K562 (cell line): ENCODE data around the gene ST7. TPM values are rescaled to one million over a fixed set of nuclear protein-coding genes. Genes with fewer than 3 reads are reported as not detected.

Source experiments
- ATF4 ChIP-seq: fragments of 450-650 bp; formaldehyde crosslinking; IDR thresholded peaks from 2 replicates; pipeline ENCODE4 v1.4.0; 2022; ENCODE audit warnings: mild to moderate bottlenecking, moderate library complexity
- ETS1 ChIP-seq: conservative IDR thresholded peaks from 2 replicates; pipeline ENCODE4 v1.6.1; 2011; ENCODE audit warnings: low read depth, mild to moderate bottlenecking, low read length; ENCODE audit not compliant: control insufficient read depth
- JUND ChIP-seq, 2 experiments: IDR thresholded peaks; 2 replicates in 1 of 2; 3 replicates in 1 of 2; pipeline ENCODE4 v1.6.1; 2011; ENCODE audit warnings: borderline replicate concordance in 2 of 2, low read depth in 2 of 2, low read length in 2 of 2, improper control_type of control experiment in 1 of 2, missing biosample characterization in 1 of 2, missing genetic modification characterization in 1 of 2, missing genetic modification reagents in 1 of 2
- MNT ChIP-seq, 2 experiments: fragments of 450-650 bp; conservative IDR thresholded peaks; 2 replicates each; pipeline ENCODE4 v1.6.1; 2017; ENCODE audit warnings: mild to moderate bottlenecking in 2 of 2, moderate library complexity in 2 of 2
- NONO ChIP-seq, 2 experiments: fragments of 200-400 bp in 1 of 2; fragments of 450-650 bp in 1 of 2; formaldehyde crosslinking in 1 of 2; IDR thresholded peaks; 2 replicates each; pipeline ENCODE4 v1.6.1; 2017; ENCODE audit warnings: low read depth in 2 of 2, mild to moderate bottlenecking in 2 of 2, moderate library complexity in 2 of 2, low read length in 1 of 2
- PHF8 ChIP-seq: fragments of 200-600 bp; sonication (generic); IDR thresholded peaks from 2 replicates; pipeline ENCODE4 v1.6.1; 2012; ENCODE audit warnings: mixed run types, mild to moderate bottlenecking, inconsistent platforms, low read length, moderate library complexity, borderline replicate concordance
- POLR2AphosphoS2 ChIP-seq: IDR thresholded peaks from 2 replicates; pipeline ENCODE4 v1.6.1; 2012; ENCODE audit warnings: low read length, improper control_type of control experiment
- RB1 ChIP-seq: fragments of 450-650 bp; IDR thresholded peaks from 2 replicates; pipeline ENCODE4 v1.6.1; 2017; ENCODE audit warnings: low read depth, mild to moderate bottlenecking
- RCOR1 ChIP-seq, 2 experiments: IDR thresholded peaks; 2 replicates each; pipeline ENCODE4 v1.6.1; 2012; ENCODE audit warnings: low read depth in 2 of 2, low read length in 2 of 2, borderline replicate concordance in 1 of 2, improper control_type of control experiment in 1 of 2
- SMAD1 ChIP-seq: fragments of 150-350 bp; IDR thresholded peaks from 2 replicates; pipeline ENCODE4 v1.6.1; 2014; ENCODE audit warnings: low read length, low read depth; ENCODE audit not compliant: partially characterized antibody
- SOX6 ChIP-seq: fragments of 450-650 bp; IDR thresholded peaks from 2 replicates; pipeline ENCODE4 v1.6.1; 2014; ENCODE audit warnings: mild to moderate bottlenecking
- TBP ChIP-seq: optimal IDR thresholded peaks from 2 replicates; pipeline ENCODE3; 2011; ENCODE audit warnings: low read depth, low read length, improper control_type of control experiment
- TCF7L2 ChIP-seq: fragments of 150-350 bp; IDR thresholded peaks from 2 replicates; pipeline ENCODE4 v1.6.1; 2016; ENCODE audit warnings: low read depth, mild to moderate bottlenecking, low read length, moderate library complexity
- VEZF1 ChIP-seq: fragments of 200-800 bp; sonication (Bioruptor generic); IDR thresholded peaks from 2 replicates; pipeline ENCODE4 v1.6.1; 2017; ENCODE audit warnings: missing genetic modification characterization, missing compliant biosample characterization
- ZBED1 ChIP-seq: IDR thresholded peaks from 2 replicates; pipeline ENCODE4 v1.6.1; 2014
- ZFPM2 ChIP-seq: fragments of 250-450 bp; sonication (Bioruptor Pico); IDR thresholded peaks from 2 replicates; pipeline ENCODE4 v1.5.1; 2022; ENCODE audit warnings: mild to moderate bottlenecking
- ZNF134 ChIP-seq: fragments of 250-450 bp; sonication (Bioruptor Pico); conservative IDR thresholded peaks from 2 replicates; pipeline ENCODE4 v1.4.0; 2020
- ZNF197 ChIP-seq: fragments of 200-800 bp; sonication (Bioruptor generic); IDR thresholded peaks from 2 replicates; pipeline ENCODE4 v1.6.1; 2016; ENCODE audit warnings: low read depth, missing genetic modification characterization, missing compliant biosample characterization
- ZNF444 ChIP-seq: fragments of 250-450 bp; sonication (Bioruptor Pico); IDR thresholded peaks from 2 replicates; pipeline ENCODE4 v1.4.0; 2020; ENCODE audit warnings: mild to moderate bottlenecking, moderate library complexity
- ZNF583 ChIP-seq: fragments of 250-450 bp; sonication (Bioruptor Pico); IDR thresholded peaks from 2 replicates; pipeline ENCODE4 v1.4.0; 2020
- ZNF586 ChIP-seq: fragments of 450-650 bp; formaldehyde crosslinking; conservative IDR thresholded peaks from 2 replicates; pipeline ENCODE4 v1.4.0; 2020; ENCODE audit warnings: mild to moderate bottlenecking, moderate library complexity
- ZNF589 ChIP-seq: fragments of 200-800 bp; sonication (Bioruptor generic); IDR thresholded peaks from 2 replicates; pipeline ENCODE4 v1.6.1; 2016; ENCODE audit warnings: low read depth, missing genetic modification characterization, missing compliant biosample characterization
- ZNF696 ChIP-seq: fragments of 250-450 bp; sonication (Bioruptor Pico); conservative IDR thresholded peaks from 2 replicates; pipeline ENCODE4 v1.4.0; 2020; ENCODE audit warnings: mild to moderate bottlenecking, moderate library complexity
- polyA plus RNA-seq, 8 experiments: library from polyadenylated mRNA; depleted of rRNA in 4 of 8; stranded (reverse) in 5 of 8; unstranded in 3 of 8; fragments of >200 nt; fragmentation: Nextera tagmentation in 2 of 8; fragmentation: Illumina TruSeq in 1 of 8; extraction: Ambion mirVana in 2 of 8; extraction: Trizol in 1 of 8; gene quantifications; 2 replicates each; pipeline versions ENCODE4 v1.2.1 to v1.2.3, GENCODE V29; 2011 to 2014; ENCODE audit warnings: inconsistent platforms in 1 of 8, missing spikeins in 1 of 8
- total RNA-seq, 7 experiments: library from RNA; depleted of rRNA in 6 of 7; stranded (reverse); fragments of >200 nt in 6 of 7; fragmentation: Illumina TruSeq in 2 of 7; extraction: Trizol in 2 of 7; gene quantifications; 2 replicates each; pipeline versions ENCODE4 v1.2.1 to v1.2.3, GENCODE V29; 2011 to 2021; ENCODE audit warnings: low replicate concordance in 1 of 7

Gene ST7
- total and polyA plus RNA-seq, 9 of the 15 experiments (the other 6 are each of a cell fraction or from before 2014, with no cell fraction given): 23.9 to 56.3 (median 36.9) TPM

- TF ChIP-seq VEZF1 (CRISPR knock-in tag) (peak; percentile 81), TCF7L2 (peak; percentile 38), ZNF589 (peak; percentile 99), RCOR1 (IDR thresholded peaks at IDR 0.05; ENCODE audit: borderline replicate concordance in 1 of 2, low read depth in 2 of 2, low read length in 2 of 2) (peak in 1 of 2 experiments; percentile 15; a peak in 1 of 4 replicates), TBP (peak; percentile 68), ZNF197 (peak; percentile 98), POLR2AphosphoS2 (0 out of 2 replicates have a peak, but pooled peaks have one; percentile 23), RB1 (0 out of 2 replicates have a peak, but pooled peaks have one; percentile 21), JUND (IDR thresholded peaks at IDR 0.05; ENCODE audit: borderline replicate concordance, low read depth, low read length) (peak; percentile 68), JUND (tag; IDR thresholded peaks at IDR 0.05; ENCODE audit: borderline replicate concordance, low read depth, low read length) (peak; percentile 59; the same call in 1 of the 3 replicates), ZFPM2 (CRISPR knock-in tag) (peak; percentile 65; the same call in 1 of the 2 replicates), ZNF134 (0 out of 2 replicates have a peak, but pooled peaks have one; percentile 23), SOX6 (0 out of 2 replicates have a peak, but pooled peaks have one; percentile 20), PHF8 (peak; percentile 91), ZNF586 (no peak), ZNF583 (CRISPR knock-in tag) (peak; percentile 56; the same call in 1 of the 2 replicates), SMAD1 (peak; percentile 48), ZBED1 (0 out of 2 replicates have a peak, but pooled peaks have one; percentile 19), NONO (IDR thresholded peaks at IDR 0.05; ENCODE audit: low read depth in 2 of 2, low read length in 1 of 2) (peak in 1 of 2 experiments; percentile 95; a peak in 1 of 4 replicates), ZNF444 (peak; percentile 61; the same call in 1 of the 2 replicates), ETS1 (0 out of 2 replicates have a peak, but pooled peaks have one; percentile 29), MNT (conservative IDR thresholded peaks at IDR 0.05) (no peak), ATF4 (CRISPR knock-in tag) (peak; percentile 71), ZNF696 (CRISPR knock-in tag) (no peak)
Measured at GRCh38 chr7:116953372-116953905, at the start of gene ST7 (continued).
